Stomach (tissue), 9 donors: ENCODE results near the gene DQX1. TPM values are rescaled to one million over a fixed set of nuclear protein-coding genes. Genes with fewer than 3 reads are reported as not detected.

Source experiments
- DNase-seq, 2 donors: peaks; one replicate each; pipeline versions ENCODE4 v3.0.0 to v3.0.0-alpha.2; 2013 to 2019
- H3K27ac ChIP-seq, 5 donors: fragments of 200-600 bp in 4 of 5; sonication (generic) in 4 of 5; one replicate each; pipeline ENCODE4 v1.5.1; 2013 to 2019; ENCODE audit warnings: mild to moderate bottlenecking in 1 of 5, moderate library complexity in 1 of 5
- H3K27me3 ChIP-seq, 3 donors: fragments of 200-600 bp; sonication (generic); one replicate each; pipeline ENCODE4 v1.5.1; 2017 to 2019; ENCODE audit warnings: mixed run types in 1 of 3
- H3K36me3 ChIP-seq, 4 donors: fragments of 200-600 bp; sonication (generic); 1 replicate in 3 of 4; 2 replicates in 1 of 4; pipeline ENCODE4 v1.5.1; 2016 to 2019
- H3K4me1 ChIP-seq, 4 donors: fragments of 200-600 bp; sonication (generic); one replicate each; pipeline ENCODE4 v1.5.1; 2016 to 2019
- H3K4me3 ChIP-seq, 4 donors: fragments of 200-600 bp; sonication (generic) in 3 of 4; one replicate each; pipeline ENCODE4 v1.5.1; 2016 to 2019; ENCODE audit warnings: mild to moderate bottlenecking in 1 of 4
- H3K9me3 ChIP-seq, 4 donors: fragments of 200-600 bp; sonication (generic); one replicate each; pipeline ENCODE4 v1.5.1; 2016 to 2019
- EP300 ChIP-seq: sonication (generic); formaldehyde crosslinking; IDR thresholded peaks from one replicate; pipeline ENCODE4 v1.6.1; 2017; ENCODE audit warnings: antibody characterized with exemption
- POLR2A ChIP-seq, 4 donors: fragments of 450-650 bp; IDR thresholded peaks; one replicate each; pipeline ENCODE4 v1.6.1; 2016; ENCODE audit warnings: antibody characterized with exemption in 4 of 4, control low read depth in 2 of 4, mild to moderate bottlenecking in 1 of 4, moderate library complexity in 1 of 4
- POLR2AphosphoS5 ChIP-seq, 3 donors: sonication (generic); formaldehyde crosslinking; IDR thresholded peaks; one replicate each; pipeline ENCODE4 v1.6.1; 2016; ENCODE audit warnings: antibody characterized with exemption in 3 of 3
- WGBS, 5 donors: extraction: QIAGEN DNeasy Blood & Tissue Kit in 3 of 5; methylation state at CpG; one replicate each; pipeline versions ENCODE4 v1.1.5 to v1.1.7; 2013 to 2018; 5-methylcytosine and 5-hydroxymethylcytosine counted together
- intact Hi-C: fragments of 100-400 bp; cut with DNase I; formaldehyde crosslinking; loops from one replicate; pipeline ENCODE4 v1.15.1; 2023; ENCODE audit warnings: low total_unique reads
- polyA plus RNA-seq, 3 donors: library from polyadenylated mRNA; stranded (reverse); fragments of 200-250 nt; gene quantifications; one replicate each; pipeline ENCODE4 v1.2.3, GENCODE V29; 2013
- total RNA-seq, 5 donors: library from RNA; depleted of rRNA; stranded (reverse); fragments of >200 nt; gene quantifications; one replicate each; pipeline versions ENCODE4 v1.1.0 to v1.2.3, GENCODE V29; 2014 to 2016
- TF ChIP-seq, protein P1 (sequence below), 7 experiments: fragments of 450-650 bp in 4 of 7; fragments of 200-600 bp in 3 of 7; sonication (generic) in 3 of 7; IDR thresholded peaks; one replicate each; pipeline ENCODE4 v1.5.1; 2016 to 2019; ENCODE audit warnings: antibody characterized with exemption in 7 of 7, control low read depth in 2 of 7, mild to moderate bottlenecking in 1 of 7
- donor health status: healthy with polysubstance abuse.
- donor health status: Bipolar disorder and iron deficiency.
- donor health status: healthy.

DQX1 gene
- total and polyA plus RNA-seq, 8 donors, result 2.1 to 42.6 (median 10.3) TPM

DNA sequence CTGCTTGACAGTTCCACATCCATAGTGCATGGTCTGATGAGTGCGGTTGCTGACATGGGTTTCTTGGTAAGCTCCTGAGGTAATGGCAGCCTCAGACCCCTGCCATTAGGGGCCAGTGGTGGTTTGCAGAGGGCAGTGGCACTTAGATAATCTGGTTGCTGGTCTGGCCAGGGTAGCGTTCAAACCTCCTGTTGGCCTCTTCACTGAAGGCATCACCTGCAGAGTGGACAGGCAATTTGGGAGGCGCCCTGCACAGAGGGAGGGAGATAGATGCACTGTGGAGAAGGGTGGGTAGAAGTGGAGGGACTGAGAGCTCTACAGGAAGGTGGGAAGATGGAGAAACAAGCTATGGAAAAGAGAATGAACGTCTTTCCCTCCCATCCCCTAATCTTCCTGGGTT, 7.4 kb upstream of the DQX1 start:
- DNase-seq, result no peak
- H3K36me3 ChIP-seq, result peaks cover 0 to 28% (median 18%) of the 10 kb centered on the region in 4 donors
- TF ChIP-seq POLR2AphosphoS5 (IDR thresholded peaks at IDR 0.05), result no peak
- TF ChIP-seq, protein P1, sequence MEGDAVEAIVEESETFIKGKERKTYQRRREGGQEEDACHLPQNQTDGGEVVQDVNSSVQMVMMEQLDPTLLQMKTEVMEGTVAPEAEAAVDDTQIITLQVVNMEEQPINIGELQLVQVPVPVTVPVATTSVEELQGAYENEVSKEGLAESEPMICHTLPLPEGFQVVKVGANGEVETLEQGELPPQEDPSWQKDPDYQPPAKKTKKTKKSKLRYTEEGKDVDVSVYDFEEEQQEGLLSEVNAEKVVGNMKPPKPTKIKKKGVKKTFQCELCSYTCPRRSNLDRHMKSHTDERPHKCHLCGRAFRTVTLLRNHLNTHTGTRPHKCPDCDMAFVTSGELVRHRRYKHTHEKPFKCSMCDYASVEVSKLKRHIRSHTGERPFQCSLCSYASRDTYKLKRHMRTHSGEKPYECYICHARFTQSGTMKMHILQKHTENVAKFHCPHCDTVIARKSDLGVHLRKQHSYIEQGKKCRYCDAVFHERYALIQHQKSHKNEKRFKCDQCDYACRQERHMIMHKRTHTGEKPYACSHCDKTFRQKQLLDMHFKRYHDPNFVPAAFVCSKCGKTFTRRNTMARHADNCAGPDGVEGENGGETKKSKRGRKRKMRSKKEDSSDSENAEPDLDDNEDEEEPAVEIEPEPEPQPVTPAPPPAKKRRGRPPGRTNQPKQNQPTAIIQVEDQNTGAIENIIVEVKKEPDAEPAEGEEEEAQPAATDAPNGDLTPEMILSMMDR (IDR thresholded peaks at IDR 0.05), result no peak
- no peak for TF ChIP-seq EP300
- TF ChIP-seq POLR2A (IDR thresholded peaks at IDR 0.05), result no peak
- intact Hi-C loops, result loop anchor here (10.0 kb wide), 1 partner anchor 51 kb away; no protein-coding TSS in a partner anchor
- no peaks in the 10 kb centered on the region for H3K27me3 ChIP-seq
- WGBS, 5 donors, result 83 to 89% (median 84%) methylated on average over 4 of the region's 4 CpGs
- no peak overlapping the region for H3K4me3 ChIP-seq
- H3K9me3 ChIP-seq, result no peaks in the 10 kb centered on the region
- H3K4me1 ChIP-seq, result peaks cover 17 to 29% (median 22%) of the 10 kb centered on the region in 4 donors
- no peak overlapping the region for H3K27ac ChIP-seq

DNA sequence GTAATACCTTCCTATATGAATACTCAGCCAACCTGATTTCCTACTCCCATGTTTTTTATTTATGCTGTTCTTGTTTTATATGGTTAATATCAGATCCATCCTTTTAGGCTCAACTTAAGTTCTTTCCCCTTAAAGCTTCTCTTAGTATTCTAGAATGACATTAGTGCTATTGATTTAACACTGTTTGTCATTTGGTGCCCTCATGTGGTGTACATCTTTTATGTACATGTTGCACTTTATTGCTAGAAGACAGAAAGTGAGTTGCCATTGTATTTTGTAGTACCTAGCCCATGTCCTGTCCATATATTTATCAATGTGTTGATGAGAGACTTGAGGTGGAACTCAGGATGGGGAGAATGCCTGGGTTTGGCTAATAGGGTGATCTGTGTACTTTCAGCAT, 6.2 kb upstream of the DQX1 start:
- Histone ChIP-seq H3K27me3 (no peaks in the 10 kb centered on the region), H3K4me3 (no peak overlapping the region), H3K36me3 (peaks cover 10 to 40% (median 29%) of the 10 kb centered on the region in 4 donors), H3K9me3 (no peaks in the 10 kb centered on the region), H3K4me1 (peaks cover 25 to 41% (median 34%) of the 10 kb centered on the region in 4 donors), H3K27ac (no peak overlapping the region)
- DNase-seq, result peak in 1 of 2 donors; percentile 63
- intact Hi-C loops, result loop anchor here (10.0 kb wide), 1 partner anchor 53 kb away; no protein-coding TSS in a partner anchor
- TF ChIP-seq, protein P1 (IDR thresholded peaks at IDR 0.05), result peak in 2 of 7 experiments; percentile 8 to 11
- TF ChIP-seq POLR2A (IDR thresholded peaks at IDR 0.05) (no peak), EP300 (no peak), POLR2AphosphoS5 (IDR thresholded peaks at IDR 0.05) (no peak)

- intact Hi-C loops, result loop anchor here (10.0 kb wide), 1 partner anchor 53 kb away; no protein-coding TSS in a partner anchor
- DNase-seq, result no peak
- TF ChIP-seq, protein P1 (IDR thresholded peaks at IDR 0.05), result no peak
- TF ChIP-seq POLR2AphosphoS5 (IDR thresholded peaks at IDR 0.05), result no peak
- no peak for TF ChIP-seq POLR2A (IDR thresholded peaks at IDR 0.05)
- no peak for TF ChIP-seq EP300
- peaks cover 25 to 41% (median 35%) of the 10 kb centered on the region in 4 donors for H3K4me1 ChIP-seq
- no peaks in the 10 kb centered on the region for H3K9me3 ChIP-seq
- H3K27ac ChIP-seq, result no peak overlapping the region
- H3K36me3 ChIP-seq, result peaks cover 16 to 46% (median 35%) of the 10 kb centered on the region in 4 donors
- no peaks in the 10 kb centered on the region for H3K27me3 ChIP-seq
- 86 to 92% (median 88%) methylated on average over 7 of the region's 7 CpGs for WGBS, 5 donors
- no peak overlapping the region for H3K4me3 ChIP-seq
Observed at GRCh38 chr2:74531666-74532065, 5.6 kb upstream of the DQX1 start.

- Histone ChIP-seq H3K27me3 (no peaks in the 10 kb centered on the region), H3K27ac (peak overlapping the region; percentile 68 to 96 (median 91)), H3K36me3 (peaks cover 23 to 57% (median 45%) of the 10 kb centered on the region in 4 donors), H3K4me3 (peak overlapping the region; percentile 78 to 94 (median 92)), H3K9me3 (no peaks in the 10 kb centered on the region), H3K4me1 (peaks cover 25 to 50% (median 35%) of the 10 kb centered on the region in 4 donors)
- intact Hi-C loops, result loop anchor here (10.0 kb wide), 1 partner anchor 54 kb away; no protein-coding TSS in a partner anchor
- DNase-seq, result peak; percentile 41 to 76
- WGBS, 5 donors, result 1 to 3% (median 2%) methylated on average over 24 to 54 of the region's 54 CpGs
- TF ChIP-seq EP300, result no peak
- TF ChIP-seq, protein P1 (IDR thresholded peaks at IDR 0.05), result no peak
- no peak for TF ChIP-seq POLR2A (IDR thresholded peaks at IDR 0.05)
- no peak for TF ChIP-seq POLR2AphosphoS5 (IDR thresholded peaks at IDR 0.05)
Observed at GRCh38 chr2:74530239-74531187, 4.5 kb upstream of the DQX1 start.
